H1 (cell line): ENCODE data around the gene IFITM10. TPM values are rescaled to one million over a fixed set of nuclear protein-coding genes. Genes with fewer than 3 reads are reported as not detected.

Source experiments
- CTCF ChIA-PET: fragments of 300-600 bp; sonication (Branson Sonifier 250); formaldehyde crosslinking; loops from one replicate; lab custom pipeline; 2021; ENCODE audit not compliant: partially characterized antibody; lab: Charles Lee
- POLR2A ChIA-PET: fragments of 300-600 bp; sonication (Branson Sonifier 250); formaldehyde crosslinking; loops from one replicate; lab custom pipeline; 2021; ENCODE audit warnings: inconsistent platforms; ENCODE audit not compliant: partially characterized antibody; lab: Charles Lee
- DNase-seq, 2 experiments: peaks; one replicate each; pipeline versions ENCODE4 v3.0.0 to v3.0.0-alpha.2; 2010 to 2022; ENCODE audit warnings: low spot score in 2 of 2, low read depth in 1 of 2, mixed read lengths in 1 of 2
- FAIRE-seq: peaks from 2 replicates; lab custom pipeline; 2011; peaks lifted over from hg19 to GRCh38; lab: Jason Lieb, UNC
- H2AFZ ChIP-seq: 2 replicates; pipeline ENCODE4 v1.8.1; 2012; ENCODE audit warnings: low read length, inconsistent platforms
- H2AK5ac ChIP-seq: 2 replicates; pipeline ENCODE4 v1.6.1; 2013; ENCODE audit warnings: low read depth, low read length
- H2BK120ac ChIP-seq: replicated peaks from 2 replicates; pipeline ENCODE3; 2013; ENCODE audit warnings: low read depth, low read length, inconsistent platforms
- H2BK12ac ChIP-seq: 2 replicates; pipeline ENCODE4 v1.6.1; 2013; ENCODE audit warnings: low read depth, low read length
- H2BK15ac ChIP-seq: 2 replicates; pipeline ENCODE4 v1.6.1; 2013; ENCODE audit warnings: low read length
- H2BK20ac ChIP-seq: 2 replicates; pipeline ENCODE4 v1.6.1; 2013; ENCODE audit warnings: low read length
- H2BK5ac ChIP-seq: 2 replicates; pipeline ENCODE4 v1.6.1; 2013; ENCODE audit warnings: low read depth, low read length
- H3K14ac ChIP-seq: 2 replicates; pipeline ENCODE4 v1.6.1; 2013; ENCODE audit warnings: inconsistent platforms; ENCODE audit not compliant: insufficient read length
- H3K18ac ChIP-seq: 2 replicates; pipeline ENCODE4 v1.6.1; 2013; ENCODE audit warnings: low read length; ENCODE audit errors: extremely low read depth
- H3K23ac ChIP-seq: 2 replicates; pipeline ENCODE4 v1.6.1; 2013; ENCODE audit warnings: inconsistent platforms; ENCODE audit not compliant: insufficient read length
- H3K23me2 ChIP-seq: 2 replicates; pipeline ENCODE4 v1.6.1; 2013; ENCODE audit warnings: low read depth, low read length
- H3K27ac ChIP-seq: 2 replicates; pipeline ENCODE4 v1.6.1; 2011; ENCODE audit warnings: low read depth, low read length, inconsistent platforms
- H3K27me3 ChIP-seq, 4 experiments: replicated peaks in 1 of 4; 1 replicate in 1 of 4; 2 replicates in 3 of 4; pipeline versions ENCODE4 v1.6.1 to v1.8.1; 2011 to 2013; ENCODE audit warnings: low read length in 3 of 4, mild to moderate bottlenecking in 3 of 4, inconsistent platforms in 2 of 4, mixed read lengths in 2 of 4, moderate library complexity in 1 of 4; ENCODE audit not compliant: control insufficient read depth in 3 of 4, insufficient read depth in 3 of 4; ENCODE audit errors: extremely low read depth in 1 of 4
- H3K36me3 ChIP-seq, 4 experiments: 2 replicates each; pipeline versions ENCODE4 v1.6.1 to v1.8.1; 2011 to 2013; ENCODE audit warnings: mild to moderate bottlenecking in 4 of 4, low read length in 3 of 4, moderate library complexity in 2 of 4, control low read depth in 1 of 4, inconsistent platforms in 1 of 4; ENCODE audit not compliant: insufficient read depth in 4 of 4, control insufficient read depth in 2 of 4
- H3K4ac ChIP-seq: replicated peaks from 2 replicates; pipeline ENCODE3; 2013; ENCODE audit warnings: low read length, low read depth, mixed read lengths, inconsistent platforms; ENCODE audit not compliant: insufficient read length
- H3K4me1 ChIP-seq, 4 experiments: replicated peaks in 1 of 4; 1 replicate in 1 of 4; 2 replicates in 3 of 4; pipeline versions ENCODE4 v1.6.1 to v1.8.1; 2011 to 2013; ENCODE audit warnings: low read length in 3 of 4, inconsistent platforms in 2 of 4, mixed read lengths in 1 of 4; ENCODE audit not compliant: insufficient read depth in 4 of 4, control insufficient read depth in 3 of 4
- H3K4me2 ChIP-seq, 2 experiments: 2 replicates each; pipeline versions ENCODE4 v1.6.1 to v1.8.1; 2011 to 2013; ENCODE audit warnings: low read depth in 2 of 2, low read length in 2 of 2, control low read depth in 1 of 2, inconsistent platforms in 1 of 2, mild to moderate bottlenecking in 1 of 2; ENCODE audit not compliant: insufficient read depth in 1 of 2
- H3K4me3 ChIP-seq, 4 experiments: fragments of 200-600, 300-600 bp in 1 of 4; sonication (generic), shearing (Covaris generic), sonication (Bioruptor Twin) in 1 of 4; 2 replicates each; pipeline versions ENCODE4 v1.5.1 to v1.8.1; 2011 to 2016; ENCODE audit warnings: low read length in 4 of 4, low read depth in 3 of 4, control low read depth in 2 of 4, inconsistent platforms in 2 of 4, mild to moderate bottlenecking in 2 of 4, mixed read lengths in 1 of 4, moderate library complexity in 1 of 4; ENCODE audit not compliant: insufficient read depth in 2 of 4; ENCODE audit errors: extremely low read depth in 1 of 4
- H3K56ac ChIP-seq: replicated peaks from 2 replicates; pipeline ENCODE3; 2013; ENCODE audit warnings: low read depth, mild to moderate bottlenecking, mixed read lengths, low read length, inconsistent platforms; ENCODE audit not compliant: insufficient read length
- H3K79me1 ChIP-seq: 2 replicates; pipeline ENCODE4 v1.6.1; 2013; ENCODE audit warnings: low read depth, low read length, control low read depth
- H3K79me2 ChIP-seq, 2 experiments: 2 replicates each; pipeline versions ENCODE4 v1.6.1 to v1.8.1; 2012 to 2013; ENCODE audit warnings: low read length in 2 of 2, mild to moderate bottlenecking in 2 of 2, inconsistent platforms in 1 of 2; ENCODE audit not compliant: insufficient read depth in 2 of 2, control insufficient read depth in 1 of 2
- H3K9ac ChIP-seq, 4 experiments: replicated peaks in 1 of 4; 1 replicate in 1 of 4; 2 replicates in 3 of 4; pipeline versions ENCODE4 v1.6.1 to v1.8.1; 2011 to 2013; ENCODE audit warnings: low read depth in 3 of 4, low read length in 3 of 4, control low read depth in 2 of 4, mild to moderate bottlenecking in 2 of 4, moderate library complexity in 2 of 4, inconsistent platforms in 1 of 4; ENCODE audit errors: extremely low read depth in 1 of 4
- H3K9me3 ChIP-seq, 2 experiments: 2 replicates each; pipeline versions ENCODE4 v1.6.1 to v1.8.1; 2012 to 2013; ENCODE audit warnings: mild to moderate bottlenecking in 2 of 2, moderate library complexity in 2 of 2, control low read depth in 1 of 2, inconsistent platforms in 1 of 2, low read depth in 1 of 2, low read length in 1 of 2, mixed read lengths in 1 of 2; ENCODE audit not compliant: insufficient read depth in 2 of 2
- H4K20me1 ChIP-seq, 2 experiments: replicated peaks in 1 of 2; 2 replicates each; pipeline versions ENCODE3 to v1.8.1; 2011 to 2013; ENCODE audit warnings: inconsistent platforms in 2 of 2, low read length in 2 of 2, mild to moderate bottlenecking in 1 of 2; ENCODE audit not compliant: insufficient read depth in 2 of 2, control insufficient read depth in 1 of 2
- H4K5ac ChIP-seq: 2 replicates; pipeline ENCODE4 v1.6.1; 2013; ENCODE audit warnings: low read length, low read depth, mixed read lengths, inconsistent platforms; ENCODE audit not compliant: insufficient read length
- H4K8ac ChIP-seq: 2 replicates; pipeline ENCODE4 v1.8.0; 2013; ENCODE audit warnings: mild to moderate bottlenecking, moderate library complexity, low read length, inconsistent platforms; ENCODE audit not compliant: insufficient read depth; ENCODE audit errors: extremely low read depth
- H4K91ac ChIP-seq: replicated peaks from 2 replicates; pipeline ENCODE3; 2013; ENCODE audit warnings: low read length, mixed read lengths, inconsistent platforms; ENCODE audit not compliant: insufficient read length
- EGR1 ChIP-seq: IDR thresholded peaks from 2 replicates; pipeline ENCODE4 v1.6.1; 2011; ENCODE audit warnings: low read depth, low read length, borderline replicate concordance
- HDAC2 ChIP-seq, 2 experiments: fragments of 300-600 bp in 1 of 2; sonication (generic) in 1 of 2; IDR thresholded peaks; 2 replicates each; pipeline ENCODE4 v1.6.1; 2011 to 2012; ENCODE audit warnings: low read depth in 2 of 2, low read length in 2 of 2, mild to moderate bottlenecking in 2 of 2, moderate library complexity in 2 of 2, borderline replicate concordance in 1 of 2, inconsistent platforms in 1 of 2
- MAX ChIP-seq: IDR thresholded peaks from 2 replicates; pipeline ENCODE4 v1.6.1; 2012; ENCODE audit warnings: inconsistent platforms
- NANOG ChIP-seq: IDR thresholded peaks from 2 replicates; pipeline ENCODE4 v1.6.1; 2011; ENCODE audit warnings: low read length, low read depth, mild to moderate bottlenecking, inconsistent platforms; ENCODE audit not compliant: insufficient read depth, poor library complexity, severe bottlenecking
- POLR2A ChIP-seq, 2 experiments: IDR thresholded peaks; 1 replicate in 1 of 2; 2 replicates in 1 of 2; pipeline ENCODE4 v1.6.1; 2011; ENCODE audit warnings: low read depth in 2 of 2, low read length in 2 of 2, mild to moderate bottlenecking in 2 of 2; ENCODE audit errors: control extremely low read depth in 1 of 2
- POLR2AphosphoS5 ChIP-seq: IDR thresholded peaks from 2 replicates; pipeline ENCODE4 v1.6.1; 2011; ENCODE audit warnings: low read depth, low read length
- SAP30 ChIP-seq: fragments of 300-600 bp; sonication (generic); IDR thresholded peaks from 2 replicates; pipeline ENCODE4 v1.7.1; 2012; ENCODE audit warnings: low read length, moderate library complexity, mild to moderate bottlenecking, inconsistent platforms; ENCODE audit not compliant: insufficient read depth, insufficient replicate concordance
- SIRT6 ChIP-seq: IDR thresholded peaks from one replicate; pipeline ENCODE4 v1.7.1; 2012; ENCODE audit warnings: low read length, inconsistent platforms
- SIX5 ChIP-seq: IDR thresholded peaks from 2 replicates; pipeline ENCODE4 v1.6.1; 2011; ENCODE audit warnings: mild to moderate bottlenecking, low read depth, low read length
- SP1 ChIP-seq: IDR thresholded peaks from 2 replicates; pipeline ENCODE4 v1.6.1; 2011; ENCODE audit warnings: low read depth, low read length
- TBP ChIP-seq: IDR thresholded peaks from 2 replicates; pipeline ENCODE4 v1.6.1; 2011; ENCODE audit warnings: low read depth, low read length, improper control_type of control experiment
- WGBS, 2 experiments: shearing (Covaris generic) in 1 of 2; methylation state at CpG; one replicate each; pipeline versions ENCODE4 v1.1.6 to v1.1.7; 2013 to 2015; ENCODE audit warnings: low lambda C conversion rate in 2 of 2, mixed read lengths in 2 of 2, inconsistent platforms in 1 of 2, low coverage in 1 of 2, missing lambda C conversion rate in 1 of 2; ENCODE audit not compliant: insufficient replicate concordance in 2 of 2, insufficient coverage in 1 of 2, insufficient read length in 1 of 2; ENCODE audit errors: extremely low coverage in 1 of 2, missing lambda C conversion rate in 1 of 2; 5-methylcytosine and 5-hydroxymethylcytosine counted together
- polyA plus RNA-seq, 7 experiments: library from polyadenylated mRNA; depleted of rRNA in 3 of 7; stranded (reverse) in 5 of 7; unstranded in 2 of 7; fragments of >200 nt in 5 of 7; fragments of 200-250 nt in 2 of 7; gene quantifications; 1 replicate in 5 of 7; 2 replicates in 1 of 7; 4 replicates in 1 of 7; pipeline versions ENCODE4 v1.2.1 to v1.2.3, GENCODE V29; 2011 to 2013; ENCODE audit warnings: missing spikeins in 2 of 7, mixed read lengths in 2 of 7
- total RNA-seq: library from RNA; stranded (reverse); fragmentation: NEBNext Ultra II Directional; extraction: Animal tissue kit (Norgen Biotek cat#: 25700); gene quantifications from 2 replicates; pipeline ENCODE4 v1.2.1, GENCODE V29; 2021

IFITM10 gene
- total and polyA plus RNA-seq, 2 of the 8 experiments (the other 6 are each of a cell fraction or from before 2014, with no cell fraction given): 0.08 to 0.22 TPM

GRCh38 chr11:1744137-1744886 lies 6.1 kb downstream of the IFITM10 start:
- no peak overlapping the region for H2BK20ac ChIP-seq
- H2AK5ac ChIP-seq: no peak overlapping the region
- H2BK120ac ChIP-seq: no peak overlapping the region
- no peaks in the 10 kb centered on the region for H3K79me1 ChIP-seq
- peaks cover 0 to 5% (median 1%) of the 10 kb centered on the region in 4 experiments; a peak in 5 of 7 replicates for H3K4me1 ChIP-seq
- CTCF ChIA-PET: interaction anchor here (1.1 to 2.2 kb wide), 3 partner anchors 9 to 22 kb away, joined by 3 to 8 read pairs (median 4); no protein-coding TSS in a partner anchor
- H3K36me3 ChIP-seq: no peaks in the 10 kb centered on the region; a peak in 2 of 8 replicates
- H3K4me2 ChIP-seq: no peak overlapping the region
- no peak overlapping the region for H3K4me3 ChIP-seq
- H2BK5ac ChIP-seq: no peak overlapping the region
- FAIRE-seq: no peak
- H4K5ac ChIP-seq: no peak overlapping the region
- peaks cover 0 to 10% of the 10 kb centered on the region in 2 experiments for H4K20me1 ChIP-seq
- no peak overlapping the region for H2BK15ac ChIP-seq
- no peak overlapping the region for H3K27ac ChIP-seq
- DNase-seq: no peak
- POLR2A ChIA-PET: no interaction called here
- no peak overlapping the region for H2BK12ac ChIP-seq
- no peaks in the 10 kb centered on the region for H3K79me2 ChIP-seq
- H3K18ac ChIP-seq: no peak overlapping the region
- H3K27me3 ChIP-seq: peaks cover 12 to 28% (median 20%) of the 10 kb centered on the region in 4 experiments; a peak in 6 of 7 replicates
- peaks cover 0 to 5% of the 10 kb centered on the region in 2 experiments; a peak in 2 of 4 replicates for H3K9me3 ChIP-seq
- no peak overlapping the region for H3K9ac ChIP-seq
- H4K8ac ChIP-seq: no peak overlapping the region
- H3K14ac ChIP-seq: no peak overlapping the region
- 91% methylated on average over 22 of the region's 23 CpGs; no CpG with 5 or more reads in 1 of the 2 experiments for WGBS, 2 experiments
- no peak overlapping the region for H4K91ac ChIP-seq
- H3K23me2 ChIP-seq: peaks cover 19% of the 10 kb centered on the region
- H3K4ac ChIP-seq: no peak overlapping the region
- H3K23ac ChIP-seq: no peak overlapping the region
- no peak overlapping the region for H2AFZ ChIP-seq
- no peak overlapping the region for H3K56ac ChIP-seq
- no peak for TF ChIP-seq NANOG
- TF ChIP-seq HDAC2 (IDR thresholded peaks at IDR 0.05; ENCODE audit: borderline replicate concordance in 1 of 2, low read depth in 2 of 2, low read length in 2 of 2): no peak
- no peak for TF ChIP-seq EGR1
- no peak for TF ChIP-seq SAP30
- TF ChIP-seq POLR2A (IDR thresholded peaks at IDR 0.05; ENCODE audit: control extremely low read depth in 1 of 2, low read depth in 2 of 2, low read length in 2 of 2): no peak
- no peak for TF ChIP-seq SP1
- TF ChIP-seq POLR2AphosphoS5: no peak
- no peak for TF ChIP-seq MAX
- no peak for TF ChIP-seq SIX5
- TF ChIP-seq SIRT6: no peak
- TF ChIP-seq TBP: no peak
